ENCODE data around the gene ACKR2.

The ACKR2 gene

DNA sequence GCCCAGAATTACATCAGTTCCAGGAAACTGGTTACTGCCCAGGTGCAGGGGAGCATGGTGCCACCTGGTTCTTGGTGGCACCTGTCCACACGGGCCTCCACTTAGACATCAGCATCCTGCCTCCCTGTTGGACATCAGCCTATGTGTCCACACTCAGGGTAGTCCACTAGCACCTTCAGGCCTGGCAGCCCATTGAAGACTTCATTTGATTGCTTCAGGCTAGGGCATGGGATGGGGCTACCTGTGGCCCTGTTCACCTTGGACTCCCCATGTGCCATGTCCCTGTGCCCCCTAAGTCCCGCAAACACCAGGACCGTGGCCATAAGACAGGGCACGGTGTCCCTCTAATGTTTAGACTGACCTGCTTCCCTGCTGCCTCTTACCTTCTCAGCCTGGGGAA is 35.6 kb downstream of the ACKR2 start (continued):
- no peak for TF ChIP-seq ZNF274 (IDR thresholded peaks at IDR 0.05; ENCODE audit: low read length)
- TF ChIP-seq ZNF274 (tag by site-specific recombination; IDR thresholded peaks at IDR 0.05; ENCODE audit: borderline replicate concordance), result no peak
- TF ChIP-seq KLF16 (tag by site-specific recombination; IDR thresholded peaks at IDR 0.05), result no peak
- TF ChIP-seq, protein P1, sequence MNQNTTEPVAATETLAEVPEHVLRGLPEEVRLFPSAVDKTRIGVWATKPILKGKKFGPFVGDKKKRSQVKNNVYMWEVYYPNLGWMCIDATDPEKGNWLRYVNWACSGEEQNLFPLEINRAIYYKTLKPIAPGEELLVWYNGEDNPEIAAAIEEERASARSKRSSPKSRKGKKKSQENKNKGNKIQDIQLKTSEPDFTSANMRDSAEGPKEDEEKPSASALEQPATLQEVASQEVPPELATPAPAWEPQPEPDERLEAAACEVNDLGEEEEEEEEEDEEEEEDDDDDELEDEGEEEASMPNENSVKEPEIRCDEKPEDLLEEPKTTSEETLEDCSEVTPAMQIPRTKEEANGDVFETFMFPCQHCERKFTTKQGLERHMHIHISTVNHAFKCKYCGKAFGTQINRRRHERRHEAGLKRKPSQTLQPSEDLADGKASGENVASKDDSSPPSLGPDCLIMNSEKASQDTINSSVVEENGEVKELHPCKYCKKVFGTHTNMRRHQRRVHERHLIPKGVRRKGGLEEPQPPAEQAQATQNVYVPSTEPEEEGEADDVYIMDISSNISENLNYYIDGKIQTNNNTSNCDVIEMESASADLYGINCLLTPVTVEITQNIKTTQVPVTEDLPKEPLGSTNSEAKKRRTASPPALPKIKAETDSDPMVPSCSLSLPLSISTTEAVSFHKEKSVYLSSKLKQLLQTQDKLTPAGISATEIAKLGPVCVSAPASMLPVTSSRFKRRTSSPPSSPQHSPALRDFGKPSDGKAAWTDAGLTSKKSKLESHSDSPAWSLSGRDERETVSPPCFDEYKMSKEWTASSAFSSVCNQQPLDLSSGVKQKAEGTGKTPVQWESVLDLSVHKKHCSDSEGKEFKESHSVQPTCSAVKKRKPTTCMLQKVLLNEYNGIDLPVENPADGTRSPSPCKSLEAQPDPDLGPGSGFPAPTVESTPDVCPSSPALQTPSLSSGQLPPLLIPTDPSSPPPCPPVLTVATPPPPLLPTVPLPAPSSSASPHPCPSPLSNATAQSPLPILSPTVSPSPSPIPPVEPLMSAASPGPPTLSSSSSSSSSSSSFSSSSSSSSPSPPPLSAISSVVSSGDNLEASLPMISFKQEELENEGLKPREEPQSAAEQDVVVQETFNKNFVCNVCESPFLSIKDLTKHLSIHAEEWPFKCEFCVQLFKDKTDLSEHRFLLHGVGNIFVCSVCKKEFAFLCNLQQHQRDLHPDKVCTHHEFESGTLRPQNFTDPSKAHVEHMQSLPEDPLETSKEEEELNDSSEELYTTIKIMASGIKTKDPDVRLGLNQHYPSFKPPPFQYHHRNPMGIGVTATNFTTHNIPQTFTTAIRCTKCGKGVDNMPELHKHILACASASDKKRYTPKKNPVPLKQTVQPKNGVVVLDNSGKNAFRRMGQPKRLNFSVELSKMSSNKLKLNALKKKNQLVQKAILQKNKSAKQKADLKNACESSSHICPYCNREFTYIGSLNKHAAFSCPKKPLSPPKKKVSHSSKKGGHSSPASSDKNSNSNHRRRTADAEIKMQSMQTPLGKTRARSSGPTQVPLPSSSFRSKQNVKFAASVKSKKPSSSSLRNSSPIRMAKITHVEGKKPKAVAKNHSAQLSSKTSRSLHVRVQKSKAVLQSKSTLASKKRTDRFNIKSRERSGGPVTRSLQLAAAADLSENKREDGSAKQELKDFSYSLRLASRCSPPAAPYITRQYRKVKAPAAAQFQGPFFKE (tag by site-specific recombination; IDR thresholded peaks at IDR 0.05; ENCODE audit: borderline replicate concordance), result no peak

DNA sequence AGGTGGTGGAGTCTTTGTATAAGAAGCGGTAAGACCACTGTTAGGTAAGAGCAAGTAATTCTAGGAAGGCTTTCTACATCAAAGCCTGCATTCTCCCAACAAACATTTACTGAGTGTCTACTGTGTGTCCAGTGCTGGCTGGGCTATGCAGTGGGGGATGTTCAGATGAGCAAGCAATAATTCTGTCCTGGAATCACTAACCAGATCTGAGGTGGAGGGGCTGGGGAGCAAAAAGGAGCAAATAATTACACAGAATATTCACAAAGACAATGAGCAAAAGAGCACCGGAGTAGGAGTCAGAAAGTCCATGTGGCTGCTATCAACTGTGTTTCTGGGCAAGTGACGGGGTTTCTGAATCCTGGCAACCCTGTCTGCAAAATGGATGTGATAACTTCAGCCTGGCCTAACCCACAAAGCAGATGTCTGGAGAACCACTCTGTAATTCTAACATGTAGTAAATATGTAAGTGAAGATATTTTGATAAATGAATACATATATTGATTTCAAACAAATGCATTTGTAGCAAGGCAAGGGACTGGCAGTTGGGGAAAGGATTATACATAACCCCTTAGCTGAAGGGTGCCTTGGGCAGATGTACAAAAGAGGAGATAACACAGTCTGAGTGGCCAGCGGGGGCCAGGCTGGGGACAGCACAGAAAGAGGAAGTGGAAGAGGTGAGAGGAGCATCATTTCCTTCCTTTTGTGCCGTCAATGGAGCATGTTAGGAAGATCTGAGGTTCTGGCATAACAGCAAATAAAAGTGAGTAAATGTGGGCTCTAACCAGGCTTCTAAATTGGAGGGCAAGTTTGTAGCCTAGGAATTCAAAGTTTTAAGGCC is 37.7 kb downstream of the ACKR2 start:
- no peak overlapping the region for H3K27ac ChIP-seq (ENCODE audit: extremely low read depth, low read depth, low read length)
- no peaks in the 10 kb centered on the region for H3K9me3 ChIP-seq (ENCODE audit: control insufficient read depth, insufficient read depth, low read depth, low read length)
- H3K4me1 ChIP-seq (ENCODE audit: control insufficient read depth, insufficient read depth, low read length), result no peaks in the 10 kb centered on the region
- CTCF ChIA-PET, result no interaction called here
- no peaks in the 10 kb centered on the region for H3K36me3 ChIP-seq (ENCODE audit: control insufficient read depth in 2 of 2, insufficient read depth in 1 of 2, low read length in 2 of 2)
- TF ChIP-seq FEZF1 (tag by site-specific recombination; IDR thresholded peaks at IDR 0.05), result no peak
- no peak for TF ChIP-seq ZNF664 (tag by site-specific recombination; IDR thresholded peaks at IDR 0.05)
- TF ChIP-seq ZNF768 (tag by site-specific recombination; IDR thresholded peaks at IDR 0.05), result no peak
- TF ChIP-seq ZNF707 (tag by site-specific recombination; IDR thresholded peaks at IDR 0.05), result no peak
- TF ChIP-seq ZNF350 (tag by site-specific recombination; IDR thresholded peaks at IDR 0.05), result no peak
- no peak for TF ChIP-seq ZNF274 (IDR thresholded peaks at IDR 0.05; ENCODE audit: low read length)
- no peak for TF ChIP-seq ZNF274 (tag by site-specific recombination; IDR thresholded peaks at IDR 0.05; ENCODE audit: borderline replicate concordance)
- no peak for TF ChIP-seq RBAK (tag by site-specific recombination; IDR thresholded peaks at IDR 0.05)
- TF ChIP-seq ZBTB7A (tag by site-specific recombination; IDR thresholded peaks at IDR 0.05; ENCODE audit: low read depth), result no peak
- no peak for TF ChIP-seq REPIN1 (tag by site-specific recombination; IDR thresholded peaks at IDR 0.05; ENCODE audit: low read depth)
- TF ChIP-seq, protein P2, sequence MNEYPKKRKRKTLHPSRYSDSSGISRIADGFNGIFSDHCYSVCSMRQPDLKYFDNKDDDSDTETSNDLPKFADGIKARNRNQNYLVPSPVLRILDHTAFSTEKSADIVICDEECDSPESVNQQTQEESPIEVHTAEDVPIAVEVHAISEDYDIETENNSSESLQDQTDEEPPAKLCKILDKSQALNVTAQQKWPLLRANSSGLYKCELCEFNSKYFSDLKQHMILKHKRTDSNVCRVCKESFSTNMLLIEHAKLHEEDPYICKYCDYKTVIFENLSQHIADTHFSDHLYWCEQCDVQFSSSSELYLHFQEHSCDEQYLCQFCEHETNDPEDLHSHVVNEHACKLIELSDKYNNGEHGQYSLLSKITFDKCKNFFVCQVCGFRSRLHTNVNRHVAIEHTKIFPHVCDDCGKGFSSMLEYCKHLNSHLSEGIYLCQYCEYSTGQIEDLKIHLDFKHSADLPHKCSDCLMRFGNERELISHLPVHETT (tag by site-specific recombination; IDR thresholded peaks at IDR 0.05), result no peak
- no peak for TF ChIP-seq ZNF670 (tag by site-specific recombination; IDR thresholded peaks at IDR 0.05; ENCODE audit: low read depth)
- no peak for TF ChIP-seq ZNF701 (tag by site-specific recombination; IDR thresholded peaks at IDR 0.05)
- TF ChIP-seq ZNF184 (tag by site-specific recombination; IDR thresholded peaks at IDR 0.05), result no peak
- no peak for TF ChIP-seq ZNF423 (tag by site-specific recombination; IDR thresholded peaks at IDR 0.05)
- no peak for TF ChIP-seq YY1 (tag by site-specific recombination; IDR thresholded peaks at IDR 0.05)
- POLR2A ChIA-PET, result no interaction called here
- H3K4me3 ChIP-seq (ENCODE audit: low read depth, low read length), result no peak overlapping the region

Data from HEK293 (cell line).